Prostate gland (tissue), 2 donors: ENCODE results near the gene EGFL6.

Experiments
- POLR2A ChIP-seq: fragments of 450-650 bp; IDR thresholded peaks from one replicate; pipeline ENCODE4 v1.6.1; 2016; ENCODE audit warnings: antibody characterized with exemption, mild to moderate bottlenecking
- POLR2AphosphoS5 ChIP-seq: sonication (generic); formaldehyde crosslinking; IDR thresholded peaks from one replicate; pipeline ENCODE4 v1.6.1; 2017; ENCODE audit warnings: antibody characterized with exemption
- TF ChIP-seq, protein P1 (sequence below), 4 experiments: fragments of 200-600 bp in 2 of 4; fragments of 450-650 bp in 2 of 4; sonication (generic) in 2 of 4; IDR thresholded peaks; 1 replicate in 3 of 4; 2 replicates in 1 of 4; pipeline ENCODE4 v1.5.1; 2016 to 2019; ENCODE audit warnings: antibody characterized with exemption in 4 of 4, mild to moderate bottlenecking in 2 of 4, moderate library complexity in 2 of 4

DNA sequence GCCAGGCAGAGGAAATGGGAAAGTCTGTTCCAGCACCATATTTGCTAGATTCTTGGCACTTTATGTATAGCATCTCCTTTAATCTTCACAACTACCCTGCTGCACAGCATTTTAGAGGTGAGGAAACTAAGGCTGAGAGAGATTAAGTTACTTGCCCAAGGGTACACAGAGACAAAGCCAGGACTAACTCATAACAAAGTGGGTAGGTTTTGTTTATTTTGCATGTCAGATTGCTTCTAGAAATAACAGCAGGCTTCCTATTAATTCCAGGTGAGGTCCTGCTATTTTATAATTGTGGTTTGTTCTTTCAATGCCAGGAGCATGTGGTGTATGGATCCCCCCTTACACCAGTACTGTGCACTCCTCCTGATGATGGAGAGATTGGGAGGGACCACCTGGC lies 98.5 kb downstream of the EGFL6 start:
- TF ChIP-seq POLR2AphosphoS5 = peak; percentile 42
- TF ChIP-seq POLR2A = no peak
- TF ChIP-seq, protein P1, sequence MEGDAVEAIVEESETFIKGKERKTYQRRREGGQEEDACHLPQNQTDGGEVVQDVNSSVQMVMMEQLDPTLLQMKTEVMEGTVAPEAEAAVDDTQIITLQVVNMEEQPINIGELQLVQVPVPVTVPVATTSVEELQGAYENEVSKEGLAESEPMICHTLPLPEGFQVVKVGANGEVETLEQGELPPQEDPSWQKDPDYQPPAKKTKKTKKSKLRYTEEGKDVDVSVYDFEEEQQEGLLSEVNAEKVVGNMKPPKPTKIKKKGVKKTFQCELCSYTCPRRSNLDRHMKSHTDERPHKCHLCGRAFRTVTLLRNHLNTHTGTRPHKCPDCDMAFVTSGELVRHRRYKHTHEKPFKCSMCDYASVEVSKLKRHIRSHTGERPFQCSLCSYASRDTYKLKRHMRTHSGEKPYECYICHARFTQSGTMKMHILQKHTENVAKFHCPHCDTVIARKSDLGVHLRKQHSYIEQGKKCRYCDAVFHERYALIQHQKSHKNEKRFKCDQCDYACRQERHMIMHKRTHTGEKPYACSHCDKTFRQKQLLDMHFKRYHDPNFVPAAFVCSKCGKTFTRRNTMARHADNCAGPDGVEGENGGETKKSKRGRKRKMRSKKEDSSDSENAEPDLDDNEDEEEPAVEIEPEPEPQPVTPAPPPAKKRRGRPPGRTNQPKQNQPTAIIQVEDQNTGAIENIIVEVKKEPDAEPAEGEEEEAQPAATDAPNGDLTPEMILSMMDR (IDR thresholded peaks at IDR 0.05) = no peak
